Tibial nerve (tissue), 4 donors: Measurements from ENCODE around the gene KRT77.

ENCODE experiments used
- EP300 ChIP-seq, 2 donors: sonication (generic); formaldehyde crosslinking; IDR thresholded peaks; one replicate each; pipeline ENCODE4 v1.6.1; 2017; ENCODE audit warnings: antibody characterized with exemption in 2 of 2, mild to moderate bottlenecking in 1 of 2
- POLR2A ChIP-seq, 2 donors: fragments of 450-650 bp; IDR thresholded peaks; one replicate each; pipeline ENCODE4 v1.6.1; 2017; ENCODE audit warnings: antibody characterized with exemption in 2 of 2, mild to moderate bottlenecking in 2 of 2, moderate library complexity in 2 of 2
- TF ChIP-seq, protein P1 (sequence below), 5 experiments: fragments of 200-600 bp in 3 of 5; fragments of 450-650 bp in 2 of 5; sonication (generic) in 3 of 5; IDR thresholded peaks; one replicate each; pipeline ENCODE4 v1.5.1; 2016 to 2019; ENCODE audit warnings: antibody characterized with exemption in 5 of 5, mild to moderate bottlenecking in 3 of 5, moderate library complexity in 2 of 5

DNA sequence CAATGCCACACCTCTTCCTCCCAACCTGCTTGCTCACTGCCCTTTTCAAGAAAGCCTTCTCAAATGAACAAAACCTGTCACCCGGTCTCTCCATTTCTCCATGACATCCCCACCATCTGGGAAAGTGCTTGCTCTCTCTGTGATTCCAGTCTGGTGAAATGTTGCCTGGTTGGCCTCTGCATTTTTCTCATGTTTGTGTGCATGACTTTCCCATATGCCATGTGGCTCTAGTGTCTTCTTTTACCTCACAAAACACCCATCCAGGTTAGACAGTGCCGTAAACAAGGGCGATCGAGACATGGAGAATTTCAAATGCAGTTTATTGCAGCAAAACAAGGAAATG is 28.9 kb downstream of the KRT77 start:
- TF ChIP-seq, protein P1, sequence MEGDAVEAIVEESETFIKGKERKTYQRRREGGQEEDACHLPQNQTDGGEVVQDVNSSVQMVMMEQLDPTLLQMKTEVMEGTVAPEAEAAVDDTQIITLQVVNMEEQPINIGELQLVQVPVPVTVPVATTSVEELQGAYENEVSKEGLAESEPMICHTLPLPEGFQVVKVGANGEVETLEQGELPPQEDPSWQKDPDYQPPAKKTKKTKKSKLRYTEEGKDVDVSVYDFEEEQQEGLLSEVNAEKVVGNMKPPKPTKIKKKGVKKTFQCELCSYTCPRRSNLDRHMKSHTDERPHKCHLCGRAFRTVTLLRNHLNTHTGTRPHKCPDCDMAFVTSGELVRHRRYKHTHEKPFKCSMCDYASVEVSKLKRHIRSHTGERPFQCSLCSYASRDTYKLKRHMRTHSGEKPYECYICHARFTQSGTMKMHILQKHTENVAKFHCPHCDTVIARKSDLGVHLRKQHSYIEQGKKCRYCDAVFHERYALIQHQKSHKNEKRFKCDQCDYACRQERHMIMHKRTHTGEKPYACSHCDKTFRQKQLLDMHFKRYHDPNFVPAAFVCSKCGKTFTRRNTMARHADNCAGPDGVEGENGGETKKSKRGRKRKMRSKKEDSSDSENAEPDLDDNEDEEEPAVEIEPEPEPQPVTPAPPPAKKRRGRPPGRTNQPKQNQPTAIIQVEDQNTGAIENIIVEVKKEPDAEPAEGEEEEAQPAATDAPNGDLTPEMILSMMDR (IDR thresholded peaks at IDR 0.05): no peak
- TF ChIP-seq POLR2A (IDR thresholded peaks at IDR 0.05) (no peak), EP300 (IDR thresholded peaks at IDR 0.05) (no peak)
